GM12892 (cell line): ENCODE data around the gene CD93.

Experiments
- POLR2A ChIP-seq: IDR thresholded peaks from 2 replicates; pipeline ENCODE4 v1.6.1; 2011; ENCODE audit warnings: low read depth, low read length, control low read depth
- POLR2AphosphoS5 ChIP-seq: IDR thresholded peaks from 2 replicates; pipeline ENCODE4 v1.6.1; 2011; ENCODE audit warnings: low read depth, low read length, control low read depth
- TAF1 ChIP-seq: IDR thresholded peaks from 2 replicates; pipeline ENCODE4 v1.6.1; 2011; ENCODE audit warnings: low read depth, mild to moderate bottlenecking, control low read depth, low read length, borderline replicate concordance

- TF ChIP-seq POLR2A = no peak
- TF ChIP-seq POLR2AphosphoS5 = no peak
- TF ChIP-seq TAF1 = no peak
These were observed 38.3 kb downstream of the CD93 start for GRCh38 chr20:23047738-23048214.
